Transverse colon (tissue), 4 donors: ENCODE results near the gene RIPK3.

ENCODE experiments used
- EP300 ChIP-seq: sonication (generic); formaldehyde crosslinking; IDR thresholded peaks from one replicate; pipeline ENCODE4 v1.6.1; 2017; ENCODE audit warnings: antibody characterized with exemption, low read depth
- POLR2AphosphoS5 ChIP-seq, 3 donors: sonication (generic); formaldehyde crosslinking; IDR thresholded peaks; one replicate each; pipeline ENCODE4 v1.6.1; 2016; ENCODE audit warnings: antibody characterized with exemption in 3 of 3
- TF ChIP-seq, protein P1 (sequence below), 5 experiments: fragments of 200-600 bp in 3 of 5; fragments of 450-650 bp in 2 of 5; sonication (generic) in 3 of 5; IDR thresholded peaks; 1 replicate in 2 of 5; 2 replicates in 3 of 5; pipeline ENCODE4 v1.5.1; 2016 to 2017; ENCODE audit warnings: antibody characterized with exemption in 5 of 5, inconsistent platforms in 3 of 5, mild to moderate bottlenecking in 2 of 5, moderate library complexity in 1 of 5

DNA sequence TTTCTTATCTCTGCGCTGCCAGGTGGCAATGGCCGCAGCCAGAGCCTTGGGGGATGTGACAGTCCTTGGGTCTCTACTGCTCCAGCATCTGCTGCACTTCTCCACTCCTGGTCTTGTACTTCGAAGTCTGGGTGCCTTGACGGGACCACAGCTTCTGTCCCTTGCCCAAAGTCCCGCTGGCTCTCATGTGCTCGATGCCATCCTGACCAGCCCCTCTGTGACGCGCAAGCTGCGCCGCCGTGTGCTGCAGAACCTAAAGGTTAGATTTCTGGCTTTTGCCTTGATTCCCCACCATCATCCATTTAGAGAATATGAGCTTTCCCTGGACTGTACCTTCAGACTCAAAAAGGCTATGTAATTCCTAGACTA lies 35.8 kb downstream of the RIPK3 start:
- TF ChIP-seq, protein P1, sequence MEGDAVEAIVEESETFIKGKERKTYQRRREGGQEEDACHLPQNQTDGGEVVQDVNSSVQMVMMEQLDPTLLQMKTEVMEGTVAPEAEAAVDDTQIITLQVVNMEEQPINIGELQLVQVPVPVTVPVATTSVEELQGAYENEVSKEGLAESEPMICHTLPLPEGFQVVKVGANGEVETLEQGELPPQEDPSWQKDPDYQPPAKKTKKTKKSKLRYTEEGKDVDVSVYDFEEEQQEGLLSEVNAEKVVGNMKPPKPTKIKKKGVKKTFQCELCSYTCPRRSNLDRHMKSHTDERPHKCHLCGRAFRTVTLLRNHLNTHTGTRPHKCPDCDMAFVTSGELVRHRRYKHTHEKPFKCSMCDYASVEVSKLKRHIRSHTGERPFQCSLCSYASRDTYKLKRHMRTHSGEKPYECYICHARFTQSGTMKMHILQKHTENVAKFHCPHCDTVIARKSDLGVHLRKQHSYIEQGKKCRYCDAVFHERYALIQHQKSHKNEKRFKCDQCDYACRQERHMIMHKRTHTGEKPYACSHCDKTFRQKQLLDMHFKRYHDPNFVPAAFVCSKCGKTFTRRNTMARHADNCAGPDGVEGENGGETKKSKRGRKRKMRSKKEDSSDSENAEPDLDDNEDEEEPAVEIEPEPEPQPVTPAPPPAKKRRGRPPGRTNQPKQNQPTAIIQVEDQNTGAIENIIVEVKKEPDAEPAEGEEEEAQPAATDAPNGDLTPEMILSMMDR (IDR thresholded peaks at IDR 0.05) = no peak
- no peak for TF ChIP-seq EP300
- no peak for TF ChIP-seq POLR2AphosphoS5 (IDR thresholded peaks at IDR 0.05)
